ENCODE measurements around the gene MRPL11.

- TF ChIP-seq CTCF (IDR thresholded peaks at IDR 0.05) (no peak), POLR2A (IDR thresholded peaks at IDR 0.05) (no peak), EP300 (IDR thresholded peaks at IDR 0.05) (no peak)
Observed at GRCh38 chr11:66479394-66480116, 40.9 kb upstream of the MRPL11 start.
